ENCODE results near the gene ARID5A. TPM values are rescaled to one million over a fixed set of nuclear protein-coding genes. Genes with fewer than 3 reads are reported as not detected.

ARID5A gene
- total and polyA plus RNA-seq, 9 of the 15 experiments (the other 6 are each of a cell fraction or from before 2014, with no cell fraction given) = 0.14 to 12.5 (median 3.0) TPM

DNA sequence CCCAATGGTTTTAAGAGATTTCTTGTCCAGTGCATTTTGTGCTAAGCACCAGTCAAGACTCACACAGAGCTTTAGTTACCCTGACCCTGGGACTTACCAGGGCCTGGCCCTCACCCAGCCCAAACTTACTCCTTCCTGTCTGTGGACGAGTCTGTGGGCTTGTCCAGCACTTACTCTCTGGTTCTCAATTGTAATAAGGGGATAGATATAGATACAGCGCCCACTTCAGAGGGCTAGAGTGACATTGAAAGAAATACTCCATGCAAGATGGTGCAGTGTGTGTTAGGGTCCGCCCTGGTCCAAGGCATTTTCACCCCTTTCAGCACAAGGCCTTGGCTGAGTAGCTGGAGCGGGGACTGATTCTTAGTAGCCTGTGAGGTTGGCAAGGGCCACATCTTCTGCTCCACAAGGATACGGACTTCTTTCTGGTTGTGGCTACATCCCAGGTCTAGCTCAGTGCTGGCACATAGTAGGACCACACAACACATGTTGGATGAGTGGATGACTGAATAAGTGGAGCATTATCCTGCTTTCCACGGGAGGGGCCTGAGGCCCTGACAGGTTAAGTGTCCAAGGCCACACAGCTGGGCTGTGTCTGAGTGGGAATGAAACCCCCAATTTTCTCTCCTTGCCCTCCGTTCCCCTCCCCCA, 3.8 kb upstream of the ARID5A start:
- Histone ChIP-seq H3K9me3 (replicated peaks; ENCODE audit: control insufficient read depth, insufficient read depth, low read depth, low read length) (no peaks in the 10 kb centered on the region), H3K27ac (ENCODE audit: extremely low read depth, low read depth, low read length) (no peak overlapping the region; the same call in 2 of the 3 replicates), H3K9ac (ENCODE audit: insufficient read depth in 1 of 2, low read depth in 2 of 2, low read length in 2 of 2) (no peak overlapping the region), H3K9me1 (ENCODE audit: control insufficient read depth, insufficient read depth, low read length) (no peaks in the 10 kb centered on the region), H3K4me2 (ENCODE audit: insufficient read depth, low read length) (peak overlapping the region; percentile 65; the same call in 1 of the 2 replicates), H3K79me2 (ENCODE audit: control insufficient read depth, insufficient read depth, low read length) (no peaks in the 10 kb centered on the region; the same call in 2 of the 3 replicates), H3K4me3 (no peak overlapping the region), H3K27me3 (ENCODE audit: control insufficient read depth in 2 of 2, insufficient read depth in 2 of 2, low read length in 2 of 2) (peaks cover 0 to 14% of the 10 kb centered on the region in 2 experiments; a peak in 2 of 5 replicates), H3K36me3 (ENCODE audit: control insufficient read depth, insufficient read depth, low read length) (no peaks in the 10 kb centered on the region), H4K20me1 (replicated peaks; ENCODE audit: control insufficient read depth, insufficient read depth, low read length) (0 out of 2 replicates have a peak, but pooled peaks cover under 1% of the 10 kb centered on the region), H2AFZ (ENCODE audit: low read depth, low read length) (peak overlapping the region; percentile 57), H3K4me1 (replicated peaks in 1 of 2; ENCODE audit: control insufficient read depth in 2 of 2, insufficient read depth in 2 of 2, low read length in 2 of 2) (peaks cover 13 to 28% of the 10 kb centered on the region in 2 experiments)
- TF ChIP-seq ZKSCAN1 (IDR thresholded peaks at IDR 0.05; ENCODE audit: low read depth, low read length) = peak; percentile 97
- TF ChIP-seq ZNF311 (CRISPR knock-in tag; IDR thresholded peaks at IDR 0.05) = no peak
- TF ChIP-seq MYNN (IDR thresholded peaks at IDR 0.05) = no peak
- no peak for TF ChIP-seq MYNN (CRISPR knock-in tag; IDR thresholded peaks at IDR 0.05)
- TF ChIP-seq MTA2 (IDR thresholded peaks at IDR 0.05; ENCODE audit: low read depth) = no peak
- TF ChIP-seq NR2C2 (CRISPR knock-in tag; IDR thresholded peaks at IDR 0.05) = 0 out of 2 replicates have a peak, but pooled peaks have one; percentile 40
- TF ChIP-seq NR2C2 (tag; IDR thresholded peaks at IDR 0.05) = no peak
- TF ChIP-seq RFX7 (CRISPR knock-in tag; IDR thresholded peaks at IDR 0.05) = no peak
- no peak for TF ChIP-seq ZNF445 (CRISPR knock-in tag; IDR thresholded peaks at IDR 0.05; ENCODE audit: low read depth)
- no peak for TF ChIP-seq RBBP5 (IDR thresholded peaks at IDR 0.05; ENCODE audit: borderline replicate concordance, insufficient read depth, low read length, poor library complexity, severe bottlenecking)
- TF ChIP-seq ZNF274 (IDR thresholded peaks at IDR 0.05; ENCODE audit: borderline replicate concordance, low read depth, low read length) = no peak
- 0 out of 2 replicates have a peak, but pooled peaks have one; percentile 28 for TF ChIP-seq ZNF589 (CRISPR knock-in tag; IDR thresholded peaks at IDR 0.05; ENCODE audit: low read depth)
- WGBS (ENCODE audit: insufficient coverage, low coverage, missing lambda C conversion rate) = 80% methylated on average over 7 of the region's 7 CpGs
- no peak for DNase-seq (ENCODE audit: extremely low read depth in 1 of 4, low spot score in 3 of 4)
- ATAC-seq = no peak
- ChIA-PET CTCF (ENCODE audit: low intra/inter-chr PET ratio) (no interaction called here), POLR2A (interaction anchor here (0.6 to 0.7 kb wide), 2 partner anchors 15 kb away, joined by 4 to 5 read pairs; no protein-coding TSS in a partner anchor)
- FAIRE-seq = peak; percentile 29
- in situ Hi-C loops (cut with MboI) = no loop called here
- intact Hi-C loops (cut with micrococcal nuclease) = no loop called here
- BruUV-seq (replicated peaks) = no TSS peak
